HG03175 (cell line): ENCODE data around the gene BAZ1B.

Experiments used
- ATAC-seq: cut with Tn5 transposase; IDR thresholded peaks from one replicate; pipeline ENCODE4 v1.9.1; 2021; ENCODE audit warnings: mild to moderate bottlenecking, moderate library complexity; ENCODE audit not compliant: unreplicated experiment

The BAZ1B gene

GRCh38 chr7:73391396-73391795, 130.7 kb downstream of the BAZ1B start:
- no peak for ATAC-seq
